OCI-LY1 (cell line): ENCODE data around the gene SUSD3.

Experiments used
- H2AFZ ChIP-seq: fragments of 200-600 bp; sonication (generic), shearing (Covaris generic); 2 replicates; pipeline ENCODE4 v1.6.0; 2014; ENCODE audit warnings: antibody characterized with exemption, mild to moderate bottlenecking, low read length
- H3F3A ChIP-seq: fragments of 200-600 bp; sonication (generic), shearing (Covaris generic); 2 replicates; pipeline ENCODE4 v1.6.0; 2014; ENCODE audit warnings: mild to moderate bottlenecking, antibody characterized with exemption, low read length, moderate library complexity; ENCODE audit not compliant: insufficient read depth
- H3K27ac ChIP-seq: fragments of 200-600 bp; sonication (generic); 2 replicates; pipeline ENCODE4 v1.5.1; 2014; ENCODE audit warnings: low read length, mixed run types, mild to moderate bottlenecking, low read depth; ENCODE audit not compliant: poor library complexity, severe bottlenecking
- H3K27me3 ChIP-seq: fragments of 200-600 bp; sonication (generic); 2 replicates; pipeline ENCODE4 v1.6.0; 2014; ENCODE audit warnings: antibody characterized with exemption, mild to moderate bottlenecking, low read length, moderate library complexity; ENCODE audit not compliant: insufficient read depth
- H3K36me3 ChIP-seq: fragments of 200-600 bp; sonication (generic); 2 replicates; pipeline ENCODE4 v1.6.1; 2014; ENCODE audit warnings: mild to moderate bottlenecking, antibody characterized with exemption, low read length, moderate library complexity, mixed read lengths; ENCODE audit not compliant: insufficient read depth
- H3K4me1 ChIP-seq: fragments of 200-600 bp; sonication (generic); 2 replicates; pipeline ENCODE4 v1.5.1; 2014; ENCODE audit warnings: mild to moderate bottlenecking, low read length, moderate library complexity; ENCODE audit not compliant: insufficient read depth, severe bottlenecking
- H3K4me2 ChIP-seq: fragments of 200-600 bp; sonication (generic), shearing (Covaris generic); 2 replicates; pipeline ENCODE4 v1.6.1; 2014; ENCODE audit warnings: low read length
- H3K4me3 ChIP-seq: fragments of 200-600 bp; sonication (generic); 2 replicates; pipeline ENCODE4 v1.5.1; 2014; ENCODE audit warnings: low read length, low read depth, mild to moderate bottlenecking, mixed read lengths; ENCODE audit not compliant: poor library complexity, severe bottlenecking
- H3K79me2 ChIP-seq: fragments of 200-600 bp; shearing (Covaris generic); 2 replicates; pipeline ENCODE4 v1.6.1; 2016; ENCODE audit warnings: mixed run types, low read length, mixed read lengths; ENCODE audit not compliant: insufficient read depth
- H3K9ac ChIP-seq: fragments of 200-600 bp; sonication (generic), shearing (Covaris generic); 2 replicates; pipeline ENCODE4 v1.6.1; 2014; ENCODE audit warnings: mild to moderate bottlenecking, low read length, mixed read lengths
- H3K9me2 ChIP-seq: fragments of 200-600 bp; sonication (generic), shearing (Covaris generic); 2 replicates; pipeline ENCODE4 v1.6.1; 2014; ENCODE audit warnings: low read depth, mild to moderate bottlenecking, low read length, mixed read lengths
- H3K9me3 ChIP-seq: fragments of 200-600 bp; shearing (Covaris generic); 2 replicates; pipeline ENCODE4 v1.6.1; 2014; ENCODE audit warnings: low read length, mixed read lengths
- H4K20me1 ChIP-seq: fragments of 200-600 bp; sonication (generic), shearing (Covaris generic); 2 replicates; pipeline ENCODE4 v1.6.0; 2016; ENCODE audit warnings: mild to moderate bottlenecking, low read length; ENCODE audit not compliant: insufficient read depth
- CTCF ChIP-seq: fragments of 200-600 bp; sonication (generic), shearing (Covaris generic); IDR thresholded peaks from 2 replicates; pipeline ENCODE4 v1.5.1; 2017; ENCODE audit warnings: mild to moderate bottlenecking, antibody characterized with exemption, low read length, moderate library complexity, mixed read lengths
- EZH2 ChIP-seq: fragments of 200-600 bp; sonication (generic), shearing (Covaris generic); IDR thresholded peaks from 2 replicates; pipeline ENCODE4 v1.8.0; 2017; ENCODE audit warnings: borderline replicate concordance, mixed run types, mild to moderate bottlenecking, antibody characterized with exemption, low read length, moderate library complexity, mixed read lengths

The SUSD3 gene

GRCh38 chr9:93090091-93090655 lies 31.7 kb downstream of the SUSD3 start:
- no peak overlapping the region for H2AFZ ChIP-seq
- H3K27ac ChIP-seq, result peak overlapping the region; percentile 90
- TF ChIP-seq EZH2, result no peak
- TF ChIP-seq CTCF, result no peak
- no peak overlapping the region for H3K4me3 ChIP-seq
- no peak overlapping the region for H3K9ac ChIP-seq
- no peaks in the 10 kb centered on the region for H3K9me3 ChIP-seq
- no peaks in the 10 kb centered on the region for H3K79me2 ChIP-seq
- H4K20me1 ChIP-seq, result no peaks in the 10 kb centered on the region
- peaks cover 21% of the 10 kb centered on the region for H3K36me3 ChIP-seq
- H3K4me2 ChIP-seq, result no peak overlapping the region
- H3K9me2 ChIP-seq, result no peaks in the 10 kb centered on the region
- H3K27me3 ChIP-seq, result no peaks in the 10 kb centered on the region
- no peaks in the 10 kb centered on the region for H3F3A ChIP-seq
- H3K4me1 ChIP-seq, result peaks cover 56% of the 10 kb centered on the region

GRCh38 chr9:93091056-93091452 lies 32.6 kb downstream of the SUSD3 start:
- Histone ChIP-seq H3K4me2 (no peak overlapping the region), H3K9me3 (no peaks in the 10 kb centered on the region), H3K27me3 (no peaks in the 10 kb centered on the region), H2AFZ (no peak overlapping the region), H3K9me2 (no peaks in the 10 kb centered on the region), H3K4me3 (no peak overlapping the region), H3K9ac (no peak overlapping the region), H3K79me2 (no peaks in the 10 kb centered on the region), H3K36me3 (peaks cover 13% of the 10 kb centered on the region), H3F3A (no peaks in the 10 kb centered on the region), H4K20me1 (no peaks in the 10 kb centered on the region), H3K27ac (peak overlapping the region; percentile 90), H3K4me1 (peaks cover 58% of the 10 kb centered on the region)
- no peak for TF ChIP-seq CTCF
- TF ChIP-seq EZH2, result no peak

- no peak overlapping the region for H3K4me2 ChIP-seq
These were observed 33.1 kb downstream of the SUSD3 start for GRCh38 chr9:93091453-93092081.

More at GRCh38 chr9:93091453-93092081, 33.1 kb downstream of the SUSD3 start:
- H3K9ac ChIP-seq, result no peak overlapping the region
- peaks cover 58% of the 10 kb centered on the region for H3K4me1 ChIP-seq
- no peaks in the 10 kb centered on the region for H3K27me3 ChIP-seq
- TF ChIP-seq EZH2, result no peak
- TF ChIP-seq CTCF, result no peak
- no peak overlapping the region for H2AFZ ChIP-seq
- no peaks in the 10 kb centered on the region for H4K20me1 ChIP-seq
- peak overlapping the region; percentile 90 for H3K27ac ChIP-seq
- peaks cover 9% of the 10 kb centered on the region for H3K36me3 ChIP-seq
- no peaks in the 10 kb centered on the region for H3K79me2 ChIP-seq
- no peak overlapping the region for H3K4me3 ChIP-seq
- no peaks in the 10 kb centered on the region for H3K9me2 ChIP-seq
- no peaks in the 10 kb centered on the region for H3K9me3 ChIP-seq
- no peaks in the 10 kb centered on the region for H3F3A ChIP-seq
